Measurements from ENCODE around the gene ZBTB39. TPM values are rescaled to one million over a fixed set of nuclear protein-coding genes. Genes with fewer than 3 reads are reported as not detected.

ZBTB39 gene
- total and polyA plus RNA-seq, 10 donors: 1.7 to 15.7 (median 10.8) TPM

- Histone ChIP-seq H3K4me3 (no peak overlapping the region), H3K27me3 (replicated peaks in 1 of 7) (no peaks in the 10 kb centered on the region), H3K9me3 (no peaks in the 10 kb centered on the region), H3K27ac (no peak overlapping the region), H3K4me1 (peaks cover 0 to 5% (median 0%) of the 10 kb centered on the region in 6 donors), H3K36me3 (no peaks in the 10 kb centered on the region)
- TF ChIP-seq, protein P1, sequence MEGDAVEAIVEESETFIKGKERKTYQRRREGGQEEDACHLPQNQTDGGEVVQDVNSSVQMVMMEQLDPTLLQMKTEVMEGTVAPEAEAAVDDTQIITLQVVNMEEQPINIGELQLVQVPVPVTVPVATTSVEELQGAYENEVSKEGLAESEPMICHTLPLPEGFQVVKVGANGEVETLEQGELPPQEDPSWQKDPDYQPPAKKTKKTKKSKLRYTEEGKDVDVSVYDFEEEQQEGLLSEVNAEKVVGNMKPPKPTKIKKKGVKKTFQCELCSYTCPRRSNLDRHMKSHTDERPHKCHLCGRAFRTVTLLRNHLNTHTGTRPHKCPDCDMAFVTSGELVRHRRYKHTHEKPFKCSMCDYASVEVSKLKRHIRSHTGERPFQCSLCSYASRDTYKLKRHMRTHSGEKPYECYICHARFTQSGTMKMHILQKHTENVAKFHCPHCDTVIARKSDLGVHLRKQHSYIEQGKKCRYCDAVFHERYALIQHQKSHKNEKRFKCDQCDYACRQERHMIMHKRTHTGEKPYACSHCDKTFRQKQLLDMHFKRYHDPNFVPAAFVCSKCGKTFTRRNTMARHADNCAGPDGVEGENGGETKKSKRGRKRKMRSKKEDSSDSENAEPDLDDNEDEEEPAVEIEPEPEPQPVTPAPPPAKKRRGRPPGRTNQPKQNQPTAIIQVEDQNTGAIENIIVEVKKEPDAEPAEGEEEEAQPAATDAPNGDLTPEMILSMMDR (IDR thresholded peaks at IDR 0.05 in 8 of 11, conservative IDR thresholded peaks at IDR 0.05 in 3 of 11): no peak
- TF ChIP-seq POLR2AphosphoS5 (IDR thresholded peaks at IDR 0.05) (no peak), POLR2A (IDR thresholded peaks at IDR 0.05) (no peak)
- intact Hi-C loops (cut with DNase I; ENCODE audit: low total_unique reads): no loop called here
- DNase-seq: no peak
- 75 to 87% (median 81%) methylated on average over 9 of the region's 9 CpGs for WGBS, 5 donors
These were observed 32.9 kb upstream of the ZBTB39 start for GRCh38 chr12:57039016-57039798.

DNA sequence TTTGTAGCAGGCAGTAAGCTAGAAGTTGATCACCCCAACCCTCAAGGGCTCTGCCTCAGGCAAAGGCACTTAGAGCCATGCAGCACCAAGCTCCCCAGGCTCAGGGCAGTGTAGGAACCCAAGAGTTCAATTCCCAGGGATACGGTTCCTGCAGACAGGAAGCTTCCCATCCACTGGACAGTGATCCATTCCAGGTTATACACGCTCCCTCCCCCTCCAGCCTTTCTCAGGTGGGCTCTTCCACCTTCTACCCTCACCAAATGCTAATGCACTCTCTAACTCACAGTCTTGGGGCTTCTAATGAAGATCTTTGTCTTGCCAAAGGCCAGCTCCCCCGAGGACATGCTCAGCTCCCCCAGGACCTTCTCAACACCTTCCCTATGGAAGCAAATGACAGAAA lies 30.9 kb upstream of the ZBTB39 start:
- no peak overlapping the region for H3K27ac ChIP-seq
- TF ChIP-seq, protein P1 (IDR thresholded peaks at IDR 0.05 in 8 of 11, conservative IDR thresholded peaks at IDR 0.05 in 3 of 11): no peak
- TF ChIP-seq POLR2AphosphoS5 (IDR thresholded peaks at IDR 0.05) (no peak), POLR2A (IDR thresholded peaks at IDR 0.05) (no peak)
- H3K4me1 ChIP-seq: peaks cover 0 to 5% (median 0%) of the 10 kb centered on the region in 6 donors
- H3K27me3 ChIP-seq (replicated peaks in 1 of 7): no peaks in the 10 kb centered on the region
- intact Hi-C loops (cut with DNase I; ENCODE audit: low total_unique reads): no loop called here
- no peak overlapping the region for H3K4me3 ChIP-seq
- H3K36me3 ChIP-seq: no peaks in the 10 kb centered on the region
- no peaks in the 10 kb centered on the region for H3K9me3 ChIP-seq
- 75 to 93% (median 85%) methylated on average over 3 of the region's 3 CpGs for WGBS, 5 donors
- DNase-seq: no peak

GRCh38 chr12:57033431-57033830 lies 27.1 kb upstream of the ZBTB39 start:
- Histone ChIP-seq H3K9me3 (no peaks in the 10 kb centered on the region), H3K4me1 (peaks cover 0 to 12% (median 8%) of the 10 kb centered on the region in 6 donors), H3K4me3 (no peak overlapping the region), H3K36me3 (no peaks in the 10 kb centered on the region), H3K27ac (no peak overlapping the region), H3K27me3 (replicated peaks in 1 of 7) (no peaks in the 10 kb centered on the region)
- WGBS, 5 donors: 94 to 99% (median 98%) methylated on average over 3 of the region's 3 CpGs
- TF ChIP-seq, protein P1 (IDR thresholded peaks at IDR 0.05 in 8 of 11, conservative IDR thresholded peaks at IDR 0.05 in 3 of 11): no peak
- DNase-seq: no peak
- intact Hi-C loops (cut with DNase I; ENCODE audit: low total_unique reads): no loop called here

- Histone ChIP-seq H3K27me3 (replicated peaks in 1 of 7) (no peaks in the 10 kb centered on the region), H3K4me1 (peaks cover 0 to 22% (median 8%) of the 10 kb centered on the region in 6 donors), H3K9me3 (no peaks in the 10 kb centered on the region), H3K36me3 (no peaks in the 10 kb centered on the region), H3K4me3 (no peak overlapping the region), H3K27ac (no peak overlapping the region)
- TF ChIP-seq POLR2AphosphoS5 (IDR thresholded peaks at IDR 0.05): no peak
- TF ChIP-seq, protein P1 (IDR thresholded peaks at IDR 0.05 in 8 of 11, conservative IDR thresholded peaks at IDR 0.05 in 3 of 11): no peak
- no peak for TF ChIP-seq POLR2A (IDR thresholded peaks at IDR 0.05)
- intact Hi-C loops (cut with DNase I; ENCODE audit: low total_unique reads): no loop called here
- WGBS, 5 donors: 81 to 92% (median 87%) methylated on average over 7 of the region's 7 CpGs
- no peak for DNase-seq
These were observed 25.4 kb upstream of the ZBTB39 start for GRCh38 chr12:57031789-57032188.

Measured in spleen (tissue), 11 donors.